Thymus (tissue), 11 donors: Measurements from ENCODE around the gene CEP72. TPM values are rescaled to one million over a fixed set of nuclear protein-coding genes. Genes with fewer than 3 reads are reported as not detected.
"Not testable (repeated sequence)": the region's sequence is repeated elsewhere in the genome, so short reads cannot be mapped to it uniquely, and the experiment has no call there.

Experiments used
- DNase-seq, 9 donors: peaks; one replicate each; pipeline ENCODE4 v3.0.0-alpha.2; 2013; ENCODE audit warnings: low spot score in 9 of 9, low read depth in 6 of 9, missing footprints in 1 of 9
- H3K27ac ChIP-seq, 2 donors: one replicate each; pipeline ENCODE4 v1.5.1; 2013; ENCODE audit warnings: control low read depth in 1 of 2, low read depth in 1 of 2, low read length in 1 of 2, mild to moderate bottlenecking in 1 of 2, moderate library complexity in 1 of 2
- H3K27me3 ChIP-seq, 2 donors: one replicate each; pipeline ENCODE4 v1.5.1; 2013; ENCODE audit warnings: low read length in 1 of 2; ENCODE audit not compliant: control insufficient read depth in 2 of 2, insufficient read depth in 1 of 2
- H3K36me3 ChIP-seq, 2 donors: one replicate each; pipeline ENCODE4 v1.5.1; 2013; ENCODE audit warnings: low read length in 1 of 2, mild to moderate bottlenecking in 1 of 2, moderate library complexity in 1 of 2; ENCODE audit not compliant: control insufficient read depth in 2 of 2, insufficient read depth in 2 of 2
- H3K4me1 ChIP-seq, 2 donors: one replicate each; pipeline ENCODE4 v1.5.1; 2013; ENCODE audit warnings: low read length in 2 of 2; ENCODE audit not compliant: control insufficient read depth in 2 of 2, insufficient read depth in 2 of 2
- H3K4me3 ChIP-seq, 2 donors: one replicate each; pipeline ENCODE4 v1.5.1; 2013; ENCODE audit warnings: low read length in 2 of 2, control low read depth in 1 of 2, mild to moderate bottlenecking in 1 of 2
- H3K9me3 ChIP-seq, 2 donors: one replicate each; pipeline ENCODE4 v1.5.1; 2013; ENCODE audit warnings: low read length in 1 of 2, mild to moderate bottlenecking in 1 of 2; ENCODE audit not compliant: control insufficient read depth in 2 of 2, insufficient read depth in 1 of 2
- WGBS: extraction: QIAGEN DNeasy Blood & Tissue Kit; methylation state at CpG from one replicate; pipeline ENCODE4 v1.1.7; 2013; 5-methylcytosine and 5-hydroxymethylcytosine counted together
- polyA plus RNA-seq: library from polyadenylated mRNA; stranded (reverse); fragments of 200-250 nt; gene quantifications from one replicate; pipeline ENCODE4 v1.2.3, GENCODE V29; 2013
- total RNA-seq: library from RNA; stranded (reverse); fragments of 120-200 nt; gene quantifications from one replicate; pipeline ENCODE4 v1.2.4, GENCODE V29; 2013
- donor health status: healthy.

The CEP72 gene
- total and polyA plus RNA-seq, 2 donors = 5.0 to 6.0 TPM

DNA sequence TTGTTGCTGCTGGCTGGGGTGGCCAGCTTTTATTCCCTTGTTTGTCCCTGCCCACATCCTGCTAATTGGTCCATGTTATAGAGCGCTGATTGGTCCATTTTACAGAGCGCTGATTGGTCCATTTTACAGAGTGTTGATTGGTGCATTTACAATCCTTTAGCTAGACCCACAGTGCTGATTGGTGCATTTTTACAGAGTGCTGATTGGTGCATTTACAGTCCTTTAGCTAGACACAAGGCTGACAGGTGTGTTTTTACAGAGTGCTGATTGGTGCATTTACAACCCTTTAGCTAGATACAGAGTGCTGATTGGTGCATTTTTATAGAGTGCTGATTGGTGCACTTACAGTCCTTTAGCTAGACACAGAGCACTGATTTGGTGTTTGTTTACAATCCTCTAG, 34.9 kb upstream of the CEP72 start:
- not testable (repeated sequence) for H3K36me3 ChIP-seq, DNase-seq, H3K4me1 ChIP-seq, H3K9me3 ChIP-seq, H3K27ac ChIP-seq, H3K4me3 ChIP-seq
- WGBS = over 99% methylated on average over 2 of the region's 2 CpGs
- peaks cover 3 to 24% of the 10 kb centered on the region in 2 donors for H3K27me3 ChIP-seq

DNA sequence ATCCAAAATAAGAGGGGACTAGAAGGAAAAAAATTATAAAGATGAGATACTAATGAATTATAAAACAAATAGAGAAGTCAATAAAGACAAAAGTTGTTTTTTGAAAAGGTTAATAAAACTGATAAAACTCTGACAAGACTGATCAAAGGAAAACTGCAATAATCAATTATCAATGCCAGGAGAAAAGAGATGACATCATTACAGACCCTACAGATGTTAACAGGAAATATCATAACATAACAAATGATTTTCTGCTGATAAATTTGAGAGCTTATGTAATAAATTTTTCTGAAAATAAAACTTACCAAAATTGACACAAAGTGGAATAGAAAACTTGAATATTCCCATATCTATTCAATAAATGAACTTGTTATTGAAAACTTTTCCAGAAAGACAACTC, 34.3 kb upstream of the CEP72 start:
- Histone ChIP-seq H3K4me1 (no peaks in the 10 kb centered on the region), H3K4me3 (no peak overlapping the region), H3K27ac (no peak overlapping the region), H3K9me3 (peaks cover 0 to 3% of the 10 kb centered on the region in 2 donors), H3K27me3 (peaks cover 3 to 24% of the 10 kb centered on the region in 2 donors), H3K36me3 (no peaks in the 10 kb centered on the region)
- DNase-seq = no peak

DNA sequence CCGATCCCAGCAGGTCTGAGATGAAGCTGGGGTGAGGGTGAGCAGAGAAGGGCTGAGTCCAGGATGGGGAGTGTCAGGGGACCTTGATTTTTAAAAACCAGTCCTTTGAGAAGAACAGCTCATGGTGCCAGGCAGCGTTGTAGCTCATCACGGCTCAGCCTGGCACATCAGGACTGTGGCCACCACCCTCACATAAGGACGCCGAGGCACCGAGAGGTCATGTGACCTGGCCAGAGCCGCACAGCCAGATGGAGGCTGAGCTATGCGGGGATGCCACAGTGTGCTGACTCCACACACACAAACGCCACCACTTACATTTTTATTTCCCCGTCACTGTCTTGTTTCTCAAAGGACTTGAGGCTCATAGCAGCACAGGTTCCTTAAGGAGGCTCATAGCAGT, 32.9 kb upstream of the CEP72 start:
- no peaks in the 10 kb centered on the region for H3K36me3 ChIP-seq
- no peak overlapping the region for H3K4me3 ChIP-seq
- H3K27me3 ChIP-seq = peaks cover 3 to 18% of the 10 kb centered on the region in 2 donors
- H3K27ac ChIP-seq = no peak overlapping the region
- no peaks in the 10 kb centered on the region for H3K4me1 ChIP-seq
- DNase-seq = no peak
- 89% methylated on average over 10 of the region's 10 CpGs for WGBS
- H3K9me3 ChIP-seq = peaks cover 0 to 3% of the 10 kb centered on the region in 2 donors

DNA sequence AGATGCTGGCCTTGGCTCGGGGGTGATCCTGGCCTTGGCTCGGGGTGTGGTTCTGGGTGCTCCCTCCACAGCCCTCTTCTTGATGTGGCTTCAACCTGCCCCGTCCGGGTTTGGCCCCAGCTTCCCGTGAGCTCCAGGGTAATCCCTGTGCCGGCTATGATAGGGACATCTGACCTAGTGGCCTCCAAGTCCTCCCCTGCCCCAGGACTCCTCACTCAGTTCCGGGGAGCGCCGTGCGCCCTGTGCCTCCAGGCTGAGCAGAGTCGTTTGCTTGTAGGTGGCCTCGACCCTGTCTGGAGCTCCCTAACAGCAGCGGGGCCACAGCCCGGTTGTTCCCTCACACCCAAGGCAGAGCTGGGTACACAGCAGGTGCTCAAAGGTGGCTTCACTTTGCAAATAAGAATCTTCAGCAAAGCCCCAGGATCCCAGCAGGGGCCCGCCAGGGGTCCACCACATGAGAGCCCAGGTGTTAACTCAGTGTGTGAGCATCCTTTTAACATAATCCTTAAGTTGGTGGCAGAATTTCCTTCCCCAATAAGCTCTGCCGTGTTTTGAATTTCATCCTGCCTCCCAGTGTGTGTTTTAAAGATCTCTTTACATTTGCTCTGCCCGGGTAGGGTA, 32.3 kb upstream of the CEP72 start:
- no peak for DNase-seq
- Histone ChIP-seq H3K9me3 (peaks cover 0 to 3% of the 10 kb centered on the region in 2 donors), H3K36me3 (no peaks in the 10 kb centered on the region), H3K27me3 (peaks cover 3 to 17% of the 10 kb centered on the region in 2 donors), H3K4me3 (no peak overlapping the region), H3K27ac (no peak overlapping the region), H3K4me1 (no peaks in the 10 kb centered on the region)
- WGBS = 58% methylated on average over 17 of the region's 17 CpGs

DNA sequence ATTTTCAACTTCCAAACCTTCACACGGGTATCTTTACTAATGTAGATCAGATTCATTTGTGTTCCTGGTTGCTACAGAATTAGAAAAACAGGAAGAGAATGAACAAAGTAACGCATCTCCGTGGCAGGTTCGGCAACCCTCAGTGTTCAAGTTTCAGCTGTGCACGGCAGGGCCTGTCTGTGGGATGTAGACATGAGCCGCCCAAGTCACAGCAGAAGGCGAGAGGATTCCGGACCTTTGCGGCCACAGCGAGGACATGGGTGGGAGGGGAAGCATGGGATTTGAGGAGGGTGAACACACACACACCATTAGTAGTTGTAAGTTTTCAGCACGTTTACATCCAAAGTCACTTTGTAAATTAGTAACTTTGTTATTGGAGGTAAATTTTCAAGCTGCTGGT, 31.7 kb upstream of the CEP72 start:
- H3K36me3 ChIP-seq = no peaks in the 10 kb centered on the region
- no peak overlapping the region for H3K27ac ChIP-seq
- H3K27me3 ChIP-seq = peaks cover 3 to 16% of the 10 kb centered on the region in 2 donors
- 55% methylated on average over 11 of the region's 11 CpGs for WGBS
- H3K4me1 ChIP-seq = no peaks in the 10 kb centered on the region
- DNase-seq = no peak
- H3K4me3 ChIP-seq = no peak overlapping the region
- peaks cover 0 to 3% of the 10 kb centered on the region in 2 donors for H3K9me3 ChIP-seq

DNA sequence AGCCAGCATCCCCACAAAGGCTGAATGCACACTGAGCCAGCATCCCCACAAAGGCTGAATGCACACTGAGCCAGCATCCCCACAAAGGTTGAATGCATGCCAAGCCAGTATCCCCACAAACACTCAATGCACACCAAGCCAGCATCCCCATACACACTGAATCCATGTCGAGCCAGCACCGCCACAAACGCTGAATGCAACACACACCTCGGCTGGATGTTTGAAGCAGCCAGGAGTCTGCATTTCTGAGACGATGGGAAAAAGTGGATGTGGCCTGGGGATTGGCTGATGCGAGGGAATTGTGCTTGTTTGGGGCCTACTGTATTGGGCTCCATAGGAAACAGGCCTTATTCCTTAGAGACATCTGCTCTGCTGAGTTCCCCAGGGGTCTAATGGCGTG, 30.9 kb upstream of the CEP72 start:
- Histone ChIP-seq H3K9me3 (peaks cover 0 to 3% of the 10 kb centered on the region in 2 donors), H3K36me3 (no peaks in the 10 kb centered on the region), H3K4me3 (no peak overlapping the region), H3K27ac (no peak overlapping the region), H3K27me3 (peaks cover 4 to 16% of the 10 kb centered on the region in 2 donors), H3K4me1 (no peaks in the 10 kb centered on the region)
- no peak for DNase-seq
- WGBS = 92% methylated on average over 7 of the region's 7 CpGs

DNA sequence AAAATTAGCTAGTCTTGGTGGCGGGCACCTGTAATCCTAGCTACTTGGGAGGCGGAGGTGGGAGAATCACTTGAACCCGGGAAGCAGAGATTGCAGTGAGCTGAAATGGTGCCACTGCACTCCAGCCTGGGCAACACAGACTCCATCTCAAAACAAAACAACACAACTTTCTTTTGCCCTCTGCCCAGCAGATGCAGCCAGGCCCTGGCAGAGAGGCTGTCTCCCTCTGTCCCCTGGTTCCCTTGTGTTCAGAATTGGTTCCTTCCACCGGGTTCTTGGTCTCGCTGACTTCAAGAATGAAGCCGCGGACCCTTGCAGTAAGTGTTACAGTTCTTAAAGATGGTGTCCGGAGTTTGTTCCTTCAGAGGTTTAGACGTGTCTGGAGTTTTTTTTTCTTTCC, 30.2 kb upstream of the CEP72 start:
- 95% methylated on average over 9 of the region's 9 CpGs for WGBS
- no peak for DNase-seq
- Histone ChIP-seq H3K9me3 (peaks cover 0 to 2% of the 10 kb centered on the region in 2 donors), H3K27me3 (peaks cover 4 to 19% of the 10 kb centered on the region in 2 donors), H3K4me1 (no peaks in the 10 kb centered on the region), H3K36me3 (no peaks in the 10 kb centered on the region), H3K4me3 (no peak overlapping the region), H3K27ac (no peak overlapping the region)

DNA sequence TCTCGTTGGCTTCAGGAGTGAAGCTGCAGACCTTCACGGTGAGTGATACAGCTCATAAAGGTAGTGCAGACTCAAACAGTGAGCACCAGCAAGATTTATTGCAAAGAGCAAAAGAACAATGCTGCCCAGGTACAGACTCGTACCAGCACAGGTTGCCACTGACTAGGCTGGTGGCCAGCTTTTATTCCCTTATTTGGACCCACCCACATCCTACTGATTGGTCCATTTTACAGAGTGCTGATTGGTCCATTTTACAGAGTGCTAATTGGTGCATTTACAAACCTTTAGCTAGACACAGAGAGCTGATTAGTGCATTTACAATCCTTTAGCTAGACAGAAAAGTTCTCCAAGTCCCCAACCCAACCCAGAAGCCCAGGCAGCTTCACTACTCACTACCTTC, 29.7 kb upstream of the CEP72 start:
- WGBS = 88% methylated on average over 3 of the region's 3 CpGs
- H3K4me1 ChIP-seq, H3K36me3 ChIP-seq, H3K4me3 ChIP-seq, DNase-seq, H3K27ac ChIP-seq, H3K9me3 ChIP-seq: not testable (repeated sequence)
- peaks cover 4 to 19% of the 10 kb centered on the region in 2 donors for H3K27me3 ChIP-seq

DNA sequence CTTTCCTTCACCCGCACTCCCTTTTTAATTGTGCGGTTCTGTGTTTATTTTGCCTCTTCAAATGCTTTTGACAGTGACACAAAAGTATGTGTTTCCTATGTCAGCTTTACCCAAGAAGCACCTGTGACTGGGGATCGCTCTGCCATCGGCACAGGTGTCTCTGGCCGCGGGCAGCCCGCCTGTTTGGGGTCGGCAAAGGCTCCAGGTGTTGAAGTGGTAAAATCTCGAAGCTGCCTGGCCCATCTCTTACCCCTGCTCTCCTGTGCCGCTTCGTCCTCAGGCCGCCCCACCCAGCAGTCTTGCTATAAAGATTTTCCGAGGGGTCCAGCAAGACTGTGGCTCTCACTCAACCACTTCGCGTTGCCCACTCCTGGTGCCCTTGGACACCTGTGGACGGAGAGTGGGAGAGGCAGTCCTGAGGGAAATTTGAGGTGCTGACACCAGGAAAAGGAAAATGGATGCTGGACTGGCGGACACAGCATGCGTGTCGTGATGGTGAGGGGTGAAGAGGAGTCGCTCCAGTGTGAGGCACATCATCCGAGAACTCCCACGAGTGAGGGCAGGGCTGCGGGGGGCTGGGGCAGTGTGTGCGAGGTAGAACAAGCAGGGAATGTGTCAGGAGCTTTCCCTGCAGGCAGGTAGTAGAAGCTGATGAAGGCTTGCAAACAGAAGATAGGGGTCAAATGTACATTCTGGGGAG, 29.1 kb upstream of the CEP72 start:
- H3K4me1 ChIP-seq = no peaks in the 10 kb centered on the region
- H3K4me3 ChIP-seq = no peak overlapping the region
- peaks cover 4 to 19% of the 10 kb centered on the region in 2 donors for H3K27me3 ChIP-seq
- DNase-seq = no peak
- no peak overlapping the region for H3K27ac ChIP-seq
- H3K36me3 ChIP-seq = no peaks in the 10 kb centered on the region
- H3K9me3 ChIP-seq = no peaks in the 10 kb centered on the region
- 95% methylated on average over 24 of the region's 24 CpGs for WGBS
